ENCODE measurements around the gene ZNF688. TPM values are rescaled to one million over a fixed set of nuclear protein-coding genes. Genes with fewer than 3 reads are reported as not detected.
A peak's percentile ranks its signal among the peaks of the same experiment; 100 is the strongest.
"Not testable (repeated sequence)": the region's sequence is repeated elsewhere in the genome, so short reads cannot be mapped to it uniquely, and the experiment has no call there.

The ZNF688 gene
- total RNA-seq, 1 experiment from 2014 or later: 16.3 TPM

GRCh38 chr16:30590869-30591268 lies 19.4 kb upstream of the ZNF688 start:
- not testable (repeated sequence) for DNase-seq (ENCODE audit: low read depth, low spot score)

GRCh38 chr16:30589582-30589981 lies 18.1 kb upstream of the ZNF688 start:
- in situ Hi-C loops (cut with HindIII; ENCODE audit: low pct_unique_long_range_greater_than_20kb, low sequenced_read_pairs): not testable (repeated sequence)

More at GRCh38 chr16:30590869-30591268, 19.4 kb upstream of the ZNF688 start:
- in situ Hi-C loops (cut with HindIII; ENCODE audit: low pct_unique_long_range_greater_than_20kb, low sequenced_read_pairs): not testable (repeated sequence)

GRCh38 chr16:30588651-30589050 lies 17.1 kb upstream of the ZNF688 start:
- in situ Hi-C loops (cut with HindIII; ENCODE audit: low pct_unique_long_range_greater_than_20kb, low sequenced_read_pairs): no loop called here
- DNase-seq (ENCODE audit: low read depth, low spot score): no peak

More at GRCh38 chr16:30589582-30589981, 18.1 kb upstream of the ZNF688 start:
- not testable (repeated sequence) for DNase-seq (ENCODE audit: low read depth, low spot score)

- in situ Hi-C loops (cut with HindIII; ENCODE audit: low pct_unique_long_range_greater_than_20kb, low sequenced_read_pairs): no loop called here
- DNase-seq (ENCODE audit: low read depth, low spot score): peak; percentile 99
These were observed 14.1 kb upstream of the ZNF688 start, which contains the start of gene ZNF785 for GRCh38 chr16:30585400-30586191. TSS of gene ZNF785 (minus strand) at chr16:30585697. CDS start at chr16:30585611, 86 bp downstream.

GRCh38 chr16:30585022-30585399 lies 13.5 kb upstream of the ZNF688 start:
- in situ Hi-C loops (cut with HindIII; ENCODE audit: low pct_unique_long_range_greater_than_20kb, low sequenced_read_pairs): no loop called here

GRCh38 chr16:30582611-30583340 lies 11.3 kb upstream of the ZNF688 start:
- DNase-seq (ENCODE audit: low read depth, low spot score): no peak
- in situ Hi-C loops (cut with HindIII; ENCODE audit: low pct_unique_long_range_greater_than_20kb, low sequenced_read_pairs): no loop called here

More at GRCh38 chr16:30585022-30585399, 13.5 kb upstream of the ZNF688 start:
- no peak for DNase-seq (ENCODE audit: low read depth, low spot score)

GRCh38 chr16:30581457-30581856 lies 9.9 kb upstream of the ZNF688 start:
- DNase-seq (ENCODE audit: low read depth, low spot score): no peak
- in situ Hi-C loops (cut with HindIII; ENCODE audit: low pct_unique_long_range_greater_than_20kb, low sequenced_read_pairs): no loop called here

GRCh38 chr16:30574678-30575077 lies 3.2 kb upstream of the ZNF688 start:
- in situ Hi-C loops (cut with HindIII; ENCODE audit: low pct_unique_long_range_greater_than_20kb, low sequenced_read_pairs): no loop called here

GRCh38 chr16:30570636-30571444 lies 674 bp downstream of the ZNF688 start:
- peak; percentile 10 for DNase-seq (ENCODE audit: low read depth, low spot score)
- in situ Hi-C loops (cut with HindIII; ENCODE audit: low pct_unique_long_range_greater_than_20kb, low sequenced_read_pairs): no loop called here

More at GRCh38 chr16:30574678-30575077, 3.2 kb upstream of the ZNF688 start:
- no peak for DNase-seq (ENCODE audit: low read depth, low spot score)

- DNase-seq (ENCODE audit: low read depth, low spot score): no peak
- in situ Hi-C loops (cut with HindIII; ENCODE audit: low pct_unique_long_range_greater_than_20kb, low sequenced_read_pairs): no loop called here
These were observed 1.5 kb downstream of the ZNF688 start for GRCh38 chr16:30569746-30570635.

- in situ Hi-C loops (cut with HindIII; ENCODE audit: low pct_unique_long_range_greater_than_20kb, low sequenced_read_pairs): no loop called here
These were observed 2.2 kb downstream of the ZNF688 start for GRCh38 chr16:30569281-30569680.

GRCh38 chr16:30567991-30568638 lies 3.4 kb downstream of the ZNF688 start:
- peak; percentile 97 for DNase-seq (ENCODE audit: low read depth, low spot score)
- in situ Hi-C loops (cut with HindIII; ENCODE audit: low pct_unique_long_range_greater_than_20kb, low sequenced_read_pairs): no loop called here

More at GRCh38 chr16:30569281-30569680, 2.2 kb downstream of the ZNF688 start:
- no peak for DNase-seq (ENCODE audit: low read depth, low spot score)

GRCh38 chr16:30567160-30567990 lies 4.1 kb downstream of the ZNF688 start:
- in situ Hi-C loops (cut with HindIII; ENCODE audit: low pct_unique_long_range_greater_than_20kb, low sequenced_read_pairs): no loop called here
- DNase-seq (ENCODE audit: low read depth, low spot score): no peak

- in situ Hi-C loops (cut with HindIII; ENCODE audit: low pct_unique_long_range_greater_than_20kb, low sequenced_read_pairs): no loop called here
- DNase-seq (ENCODE audit: low read depth, low spot score): no peak
These were observed 5.0 kb downstream of the ZNF688 start for GRCh38 chr16:30566531-30566930.

- in situ Hi-C loops (cut with HindIII; ENCODE audit: low pct_unique_long_range_greater_than_20kb, low sequenced_read_pairs): no loop called here
- DNase-seq (ENCODE audit: low read depth, low spot score): no peak
These were observed 5.5 kb downstream of the ZNF688 start for GRCh38 chr16:30565984-30566383.

- in situ Hi-C loops (cut with HindIII; ENCODE audit: low pct_unique_long_range_greater_than_20kb, low sequenced_read_pairs): no loop called here
These were observed 6.0 kb downstream of the ZNF688 start for GRCh38 chr16:30565526-30565925.

More at GRCh38 chr16:30565526-30565925, 6.0 kb downstream of the ZNF688 start:
- DNase-seq (ENCODE audit: low read depth, low spot score): no peak
